Measurements from ENCODE around the gene COL15A1.
"Not testable (repeated sequence)": the region's sequence is repeated elsewhere in the genome, so short reads cannot be mapped to it uniquely, and the experiment has no call there.

DNA sequence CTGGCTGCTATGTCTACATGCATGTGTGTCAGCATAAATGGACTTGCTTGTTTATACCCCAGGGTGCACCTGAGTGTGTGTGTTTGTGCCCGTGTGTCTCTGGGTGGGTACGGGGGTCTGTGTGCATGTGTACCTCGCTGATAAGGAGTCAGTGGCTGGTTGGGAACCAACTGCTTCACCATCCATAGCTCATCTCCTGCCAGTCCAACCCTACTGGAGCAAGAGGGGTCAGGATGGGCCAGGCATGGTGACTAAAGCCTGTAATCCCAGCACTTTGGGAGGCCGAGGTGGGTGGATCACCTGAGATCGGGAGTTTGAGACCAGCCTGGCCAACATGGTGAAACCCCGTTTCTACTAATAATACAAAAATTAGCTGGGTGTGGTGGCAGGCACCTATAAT, 32.0 kb upstream of the COL15A1 start:
- TF ChIP-seq CTCF (optimal IDR thresholded peaks at IDR 0.05 in 1 of 3, IDR thresholded peaks at IDR 0.05 in 1 of 3, conservative IDR thresholded peaks at IDR 0.05 in 1 of 3; ENCODE audit: extremely low read depth in 1 of 3, insufficient read depth in 2 of 3, low read length in 3 of 3); EZH2 (IDR thresholded peaks at IDR 0.05; ENCODE audit: low read length): not testable (repeated sequence)
